Stimulated activated CD4-positive, alpha-beta T cell treated with anti-CD3 and anti-CD28 coated beads, Interleukin-4, amount 100 ng/mL, for 4 hours (primary cell): ENCODE measurements around the gene GALNT7.

ENCODE experiments used
- DNase-seq, 2 experiments: peaks; one replicate each; pipeline ENCODE4 v3.0.0-alpha.2; 2020

Gene GALNT7

GRCh38 chr4:173365359-173365996, 196.9 kb downstream of the GALNT7 start:
- DNase-seq, result no peak

- DNase-seq, result no peak
Measured at GRCh38 chr4:173367285-173367684, 198.7 kb downstream of the GALNT7 start.

GRCh38 chr4:173367946-173368345, 199.3 kb downstream of the GALNT7 start:
- DNase-seq, result no peak

- DNase-seq, result peak; percentile 43 to 57
Measured at GRCh38 chr4:173370130-173370476, 201.5 kb downstream of the GALNT7 start.

GRCh38 chr4:173370477-173371291, 202.1 kb downstream of the GALNT7 start, which contains the start of gene SAP30:
Gene SAP30, plus strand, starts transcription at chr4:173370954. Its CDS starts 229 bp downstream, at chr4:173371183.
- peak; percentile 95 to 97 for DNase-seq

GRCh38 chr4:173371292-173372192, 202.9 kb downstream of the GALNT7 start:
- DNase-seq, result peak; percentile 13 to 40
